HG02642 (cell line): ENCODE measurements around the gene ACBD6.
"Not testable (repeated sequence)": the region's sequence is repeated elsewhere in the genome, so short reads cannot be mapped to it uniquely, and the experiment has no call there.

Experiments
- ATAC-seq: cut with Tn5 transposase; IDR thresholded peaks from one replicate; pipeline ENCODE4 v1.9.1; 2021; ENCODE audit warnings: mild to moderate bottlenecking; ENCODE audit not compliant: unreplicated experiment, poor library complexity

Gene ACBD6, protein sequence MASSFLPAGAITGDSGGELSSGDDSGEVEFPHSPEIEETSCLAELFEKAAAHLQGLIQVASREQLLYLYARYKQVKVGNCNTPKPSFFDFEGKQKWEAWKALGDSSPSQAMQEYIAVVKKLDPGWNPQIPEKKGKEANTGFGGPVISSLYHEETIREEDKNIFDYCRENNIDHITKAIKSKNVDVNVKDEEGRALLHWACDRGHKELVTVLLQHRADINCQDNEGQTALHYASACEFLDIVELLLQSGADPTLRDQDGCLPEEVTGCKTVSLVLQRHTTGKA

DNA sequence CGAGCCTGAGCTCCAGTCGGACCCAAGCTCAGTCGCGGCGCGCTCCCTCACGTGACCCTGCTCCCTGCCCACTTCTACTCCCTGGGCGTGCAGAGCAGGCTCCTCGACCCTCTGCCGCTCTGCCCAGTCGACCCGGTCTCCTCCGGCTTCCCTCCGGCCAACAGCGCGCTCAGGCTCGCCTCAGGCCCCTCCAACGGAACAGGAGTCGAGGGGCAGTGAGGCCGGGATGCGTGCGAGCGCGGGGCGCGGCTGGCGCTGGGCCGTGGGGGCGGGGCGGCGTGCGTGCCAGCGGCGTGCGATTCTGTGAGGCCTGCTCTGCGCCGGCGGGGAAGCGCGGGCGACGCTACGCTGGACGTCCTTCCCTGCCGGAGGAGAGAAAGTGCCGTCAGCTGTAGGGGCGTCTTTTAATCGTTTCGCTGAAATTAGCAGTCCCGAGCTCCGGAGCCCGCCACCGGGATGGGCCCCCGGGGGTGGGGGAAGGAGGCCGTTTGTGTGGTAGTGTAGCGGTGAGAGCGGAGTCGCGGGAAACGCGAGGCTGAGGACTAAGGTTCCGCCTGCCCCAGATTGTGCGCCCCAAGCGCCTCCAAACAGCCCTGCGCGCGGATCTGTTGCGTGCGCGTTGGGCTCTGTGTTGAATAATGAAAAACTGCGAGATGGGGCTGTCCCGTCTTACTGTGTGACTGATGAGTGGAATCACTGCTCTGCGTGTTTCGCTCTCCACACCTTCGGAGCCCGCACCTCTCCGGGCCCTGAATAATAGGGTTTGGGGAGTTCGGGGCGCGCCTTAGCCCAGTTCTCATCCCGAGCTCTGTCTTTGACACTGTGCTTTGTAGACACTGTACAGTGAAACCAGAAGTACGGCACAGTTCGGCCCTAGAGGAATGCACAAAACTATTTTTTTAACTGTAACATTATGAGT lies at the start of gene ACBD6:
Gene ACBD6 (minus strand): TSS at position 217 of the 919 bp plus-strand sequence. CDS start 311 bp downstream, outside the sequence.
- peak; percentile 89 for ATAC-seq

DNA sequence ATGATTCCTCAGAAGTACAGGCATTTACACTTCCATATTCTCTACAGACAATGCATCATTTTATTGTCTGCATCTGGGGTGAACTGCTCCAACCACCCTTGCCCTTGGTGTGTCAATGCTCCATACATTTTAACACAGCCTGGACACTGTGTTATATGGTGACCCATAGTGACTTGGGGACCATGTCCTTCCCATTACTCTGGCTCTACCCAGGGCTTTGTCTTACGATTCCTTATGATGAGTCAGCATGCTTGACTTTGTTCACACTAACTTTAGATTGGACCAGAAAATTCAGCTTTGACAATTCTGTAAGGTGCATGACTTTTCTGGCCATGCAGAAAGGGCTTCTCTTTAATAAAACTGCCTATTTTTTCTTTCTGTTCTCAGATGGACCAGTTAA lies 49.6 kb upstream of the ACBD6 start:
- ATAC-seq, result no peak

DNA sequence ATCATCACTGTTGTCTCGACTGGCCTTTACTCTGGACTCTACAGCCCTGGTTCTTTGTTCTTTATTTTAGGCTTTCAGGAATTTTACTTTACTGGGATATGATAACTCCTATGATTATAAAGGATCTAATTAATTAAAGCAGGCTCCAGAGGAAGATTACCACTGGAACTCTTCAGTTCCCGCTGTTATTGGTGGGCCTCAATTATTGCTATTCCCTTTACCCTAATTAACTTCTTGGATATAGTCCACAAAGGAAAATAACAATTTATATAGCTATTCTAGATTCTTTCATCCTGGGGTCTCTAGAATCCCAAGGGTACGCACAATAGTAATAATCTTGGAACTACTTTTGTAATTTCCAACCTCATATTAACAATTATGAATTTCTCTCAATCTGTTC lies 47.9 kb upstream of the ACBD6 start:
- no peak for ATAC-seq

DNA sequence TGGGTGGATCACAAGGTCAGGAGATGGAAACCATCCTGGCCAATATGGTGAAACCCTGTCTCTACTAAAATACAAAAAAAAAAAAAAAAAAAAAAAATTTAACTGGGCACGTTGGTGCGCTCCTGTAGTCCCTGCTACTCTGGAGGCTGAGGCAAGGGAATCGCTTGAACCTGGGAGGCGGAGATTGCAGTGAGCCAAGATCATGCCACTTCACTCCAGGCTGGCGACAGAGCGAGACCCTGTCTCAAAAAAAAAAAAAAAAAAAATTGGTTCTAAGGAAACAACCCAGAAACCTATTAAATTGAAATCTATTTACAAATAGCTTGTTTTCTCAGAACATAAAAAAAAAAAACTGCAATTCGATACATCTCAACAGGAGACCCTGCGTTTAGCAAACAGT lies 47.4 kb upstream of the ACBD6 start:
- not testable (repeated sequence) for ATAC-seq

DNA sequence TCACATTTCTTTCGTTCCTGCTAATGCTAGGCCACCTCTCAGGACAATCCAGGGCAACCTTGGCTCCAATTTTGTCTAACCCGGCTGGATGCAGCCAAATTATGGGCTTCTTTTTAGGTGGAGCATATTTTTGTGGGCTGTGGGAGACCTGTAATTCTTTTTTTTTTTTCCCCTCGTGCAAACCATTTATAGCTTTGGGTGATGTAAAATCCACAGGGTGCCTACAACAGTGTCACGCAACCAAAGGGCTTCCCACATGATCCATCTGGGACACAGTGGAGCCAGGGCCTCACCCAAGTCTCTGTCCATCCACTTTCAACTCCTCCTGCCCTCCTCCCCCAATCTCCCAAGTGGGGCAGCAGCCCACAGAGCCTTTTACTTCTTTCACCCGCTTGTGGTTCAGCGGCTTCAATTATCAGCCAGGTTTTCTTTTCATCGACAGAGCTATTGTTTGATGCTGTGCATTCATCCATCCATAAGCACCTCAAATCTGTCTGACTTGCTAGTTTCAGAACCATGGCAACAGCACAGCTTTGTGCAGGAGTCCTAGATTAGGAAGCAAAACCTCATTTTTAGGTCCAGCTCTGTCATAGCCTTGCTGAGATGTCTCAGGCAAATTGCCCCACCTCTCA lies 46.4 kb upstream of the ACBD6 start:
- ATAC-seq, result no peak

DNA sequence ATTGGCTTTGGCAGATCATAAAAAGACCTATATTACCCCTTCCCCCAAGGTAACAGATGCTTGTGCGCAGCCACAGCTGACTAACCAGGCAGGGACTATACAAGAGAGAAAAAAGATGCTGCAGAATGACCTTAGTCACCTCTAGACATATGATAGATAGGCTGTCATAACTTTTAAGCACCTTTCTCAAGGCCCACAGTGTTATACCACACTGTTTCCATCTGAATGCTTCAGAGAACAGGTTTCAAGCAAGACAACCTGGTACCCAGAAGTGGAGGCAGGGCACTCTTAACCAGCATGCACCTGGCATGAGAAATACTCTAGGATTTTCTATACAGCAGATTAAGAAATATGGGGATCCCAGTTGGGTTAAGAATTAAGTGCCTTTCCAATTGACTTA lies 43.6 kb upstream of the ACBD6 start:
- ATAC-seq, result no peak

DNA sequence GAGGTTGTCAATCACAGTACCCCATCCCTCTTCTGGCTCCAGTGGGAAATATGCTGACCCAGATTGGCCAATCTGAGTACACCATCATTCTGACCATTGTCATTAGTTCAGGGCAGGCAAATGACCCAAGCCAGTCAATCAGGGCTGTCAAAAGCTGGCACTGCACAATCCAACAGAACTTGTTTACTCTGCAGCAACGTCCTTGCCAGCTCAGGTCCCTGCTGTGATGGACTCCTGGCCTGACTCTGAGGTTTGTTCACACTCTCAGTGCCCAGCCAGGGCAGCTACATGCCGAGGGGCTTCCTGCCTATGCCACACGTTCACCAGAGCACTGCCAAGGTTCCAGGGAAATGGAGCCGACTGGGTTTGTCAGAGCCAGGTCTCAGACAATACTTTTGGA lies 41.7 kb upstream of the ACBD6 start:
- ATAC-seq, result no peak

DNA sequence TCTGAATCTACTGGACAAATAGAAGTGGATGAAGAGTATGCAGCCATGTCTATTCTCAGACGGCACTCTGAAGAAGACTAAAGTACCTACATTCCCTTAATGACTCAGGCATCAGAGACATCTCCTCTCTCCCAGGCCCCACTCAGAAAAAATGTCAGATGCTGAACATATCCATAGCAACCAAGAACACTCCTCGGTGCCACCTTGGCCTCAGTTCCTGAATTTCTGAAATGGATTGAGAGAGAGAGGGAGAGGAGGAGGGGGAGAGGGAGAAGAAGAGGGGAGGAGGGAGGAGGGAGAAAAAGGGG lies 40.4 kb upstream of the ACBD6 start:
- ATAC-seq, result no peak

DNA sequence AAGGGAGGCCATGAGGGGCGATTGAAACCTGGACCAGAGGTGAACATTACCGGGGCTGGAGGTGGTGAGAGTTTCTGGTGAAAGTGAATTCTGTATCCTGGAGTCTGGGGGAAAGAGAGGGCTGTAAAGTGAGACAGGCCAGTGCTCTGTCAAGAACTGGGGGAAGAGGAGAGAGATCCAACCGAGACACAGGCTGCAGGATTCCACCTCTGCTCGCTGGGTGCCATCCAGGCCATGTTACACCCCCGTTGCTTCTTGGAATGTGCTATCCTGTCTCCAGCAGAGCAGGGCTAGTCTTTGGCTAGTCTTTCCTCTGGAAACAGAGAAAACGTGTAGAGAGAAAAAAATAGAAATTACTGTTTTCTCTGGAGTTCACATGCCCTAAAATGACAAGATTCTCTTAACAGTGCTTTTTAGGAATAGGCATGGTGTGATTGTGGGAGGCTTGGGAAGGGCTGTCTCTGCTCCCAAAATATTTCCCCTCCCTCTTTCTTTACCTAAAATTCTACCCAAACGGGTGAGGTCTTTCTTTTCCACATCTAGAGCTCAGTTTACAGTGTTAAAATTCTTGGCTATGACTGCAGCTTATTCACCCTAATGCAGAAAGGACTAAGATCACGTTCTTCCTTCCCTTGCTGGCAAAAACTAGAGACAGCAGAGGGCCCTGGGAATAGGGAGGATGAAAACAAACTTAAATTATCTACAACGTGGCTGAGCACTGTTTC lies 39.9 kb upstream of the ACBD6 start:
- no peak for ATAC-seq

DNA sequence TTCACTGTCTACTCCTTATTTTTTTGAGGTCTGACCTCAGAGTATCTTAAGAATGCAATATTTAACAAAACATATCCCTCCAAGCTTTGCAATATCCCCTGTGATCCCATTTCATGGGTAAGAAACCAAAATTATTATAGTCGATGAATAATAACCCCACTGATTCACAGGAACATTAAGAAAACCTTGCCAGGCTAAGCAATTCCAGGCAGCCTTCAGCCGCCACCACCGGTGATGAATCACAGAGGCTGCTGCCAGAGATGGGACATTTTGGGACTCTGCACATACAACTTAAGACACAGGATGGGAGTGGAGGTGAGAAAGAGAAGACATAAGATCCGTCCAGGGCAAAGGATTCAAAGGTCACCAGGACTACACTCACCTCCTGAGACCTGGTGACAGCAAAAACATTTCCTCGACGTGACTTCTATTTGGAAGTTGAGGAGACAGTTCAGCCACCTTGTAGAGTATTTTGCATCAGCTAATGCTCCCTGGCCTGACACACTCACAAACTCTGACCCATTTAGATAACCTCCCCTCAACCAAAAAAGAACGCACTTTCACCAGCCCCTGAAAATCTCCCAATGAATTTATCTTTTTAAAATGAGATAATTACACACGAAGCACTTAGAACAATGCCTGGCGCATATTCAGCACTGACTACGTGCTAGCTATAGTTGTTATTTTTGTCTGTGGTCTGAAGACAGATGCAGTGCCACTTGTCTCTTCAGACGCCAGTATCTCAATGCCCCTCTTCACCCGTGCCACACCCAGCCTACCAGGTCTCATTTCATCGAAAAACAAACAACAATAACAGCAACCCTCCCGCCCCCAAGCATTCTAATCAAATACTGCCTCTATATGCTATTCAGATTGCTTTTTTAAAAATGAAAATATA lies 38.6 kb upstream of the ACBD6 start:
- no peak for ATAC-seq

DNA sequence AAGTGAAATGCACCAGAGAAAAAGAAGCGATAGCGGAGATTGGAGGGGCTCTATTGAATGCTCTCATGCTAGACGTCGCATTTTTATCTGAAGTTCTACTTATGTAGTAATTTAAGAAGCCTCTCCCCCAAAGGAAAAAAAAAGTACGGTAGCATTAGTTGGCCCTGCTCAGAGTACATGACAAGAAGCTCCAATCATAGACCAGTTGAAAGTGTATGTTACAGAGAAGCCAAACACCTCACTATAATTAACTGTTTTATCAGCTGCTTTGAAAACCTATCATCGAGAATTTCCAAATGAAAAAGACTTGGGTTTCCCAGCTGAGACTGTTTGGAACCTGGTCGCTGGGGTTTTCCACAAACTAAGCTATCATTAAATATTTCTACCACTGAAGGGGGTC lies 36.8 kb upstream of the ACBD6 start:
- no peak for ATAC-seq

DNA sequence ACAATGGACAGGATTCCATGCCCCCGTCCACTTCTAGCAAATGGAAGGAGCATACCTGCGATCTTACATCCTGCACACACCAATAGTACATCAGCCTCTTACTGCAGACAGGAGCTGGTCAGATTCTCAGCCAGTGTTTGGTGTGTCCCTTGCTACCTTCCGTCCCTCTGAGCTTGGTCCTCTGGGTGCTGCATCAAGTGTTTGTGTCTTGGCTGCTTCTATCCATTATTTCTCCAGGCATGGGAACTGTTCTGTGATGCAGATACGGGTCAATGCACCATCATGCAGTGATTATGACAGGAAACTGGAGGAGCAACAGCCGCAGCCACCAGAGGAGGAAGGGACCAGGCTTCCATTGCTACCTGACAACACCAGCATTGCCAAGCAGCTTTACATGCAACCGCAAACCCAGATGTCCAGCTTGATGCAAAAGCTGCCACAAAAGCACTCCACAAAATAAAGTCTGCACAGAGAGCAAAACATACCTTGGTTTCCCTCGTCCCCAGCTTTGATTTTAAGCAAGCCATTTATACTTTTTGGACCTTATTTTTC lies 34.5 kb upstream of the ACBD6 start:
- no peak for ATAC-seq

DNA sequence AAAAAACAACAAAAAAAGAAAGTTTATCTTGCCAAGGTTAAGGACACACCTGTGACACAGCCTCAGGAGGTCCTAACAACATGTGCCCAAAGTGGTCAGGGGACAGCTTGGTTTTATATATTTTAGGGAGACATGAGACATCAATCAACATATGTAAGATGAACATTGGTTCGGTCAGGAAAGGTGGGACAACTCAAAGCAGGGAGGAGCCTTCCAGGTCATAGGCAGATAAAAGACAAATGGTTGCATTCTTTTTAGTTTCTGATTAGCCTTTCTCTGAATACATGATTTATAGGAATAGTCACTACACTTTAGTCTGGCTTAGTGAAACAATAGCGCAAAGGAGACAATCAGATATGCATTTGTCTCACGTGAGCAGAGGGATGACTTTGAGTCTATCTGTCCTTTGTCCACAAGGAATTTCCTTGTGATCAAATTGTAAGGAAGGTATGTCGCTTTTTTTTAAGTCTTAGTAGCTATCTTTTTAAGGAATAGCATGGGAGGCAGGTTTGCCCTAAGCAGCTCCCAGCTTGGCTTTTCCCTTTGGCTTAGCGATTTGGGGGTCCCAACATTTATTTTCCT lies 33.1 kb upstream of the ACBD6 start:
- no peak for ATAC-seq

DNA sequence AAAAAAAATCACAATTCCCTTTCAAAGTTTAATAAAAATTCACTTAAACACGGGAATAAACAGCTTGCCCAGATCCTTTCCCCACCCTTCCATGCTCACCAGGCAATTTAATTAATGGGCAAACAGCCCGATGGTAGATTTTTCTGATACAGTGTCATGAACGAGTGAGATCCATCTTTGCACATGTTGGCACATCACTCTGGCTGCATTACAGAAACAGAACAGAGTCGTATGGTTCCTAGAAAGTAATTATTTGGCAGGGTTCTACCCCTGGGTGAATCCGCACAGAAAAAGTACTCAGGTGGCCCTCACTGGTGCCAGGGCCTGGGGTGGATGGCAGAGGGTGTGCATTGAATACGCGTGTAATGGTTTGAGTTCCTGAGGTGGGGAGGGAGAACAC lies 31.8 kb upstream of the ACBD6 start:
- ATAC-seq, result no peak

DNA sequence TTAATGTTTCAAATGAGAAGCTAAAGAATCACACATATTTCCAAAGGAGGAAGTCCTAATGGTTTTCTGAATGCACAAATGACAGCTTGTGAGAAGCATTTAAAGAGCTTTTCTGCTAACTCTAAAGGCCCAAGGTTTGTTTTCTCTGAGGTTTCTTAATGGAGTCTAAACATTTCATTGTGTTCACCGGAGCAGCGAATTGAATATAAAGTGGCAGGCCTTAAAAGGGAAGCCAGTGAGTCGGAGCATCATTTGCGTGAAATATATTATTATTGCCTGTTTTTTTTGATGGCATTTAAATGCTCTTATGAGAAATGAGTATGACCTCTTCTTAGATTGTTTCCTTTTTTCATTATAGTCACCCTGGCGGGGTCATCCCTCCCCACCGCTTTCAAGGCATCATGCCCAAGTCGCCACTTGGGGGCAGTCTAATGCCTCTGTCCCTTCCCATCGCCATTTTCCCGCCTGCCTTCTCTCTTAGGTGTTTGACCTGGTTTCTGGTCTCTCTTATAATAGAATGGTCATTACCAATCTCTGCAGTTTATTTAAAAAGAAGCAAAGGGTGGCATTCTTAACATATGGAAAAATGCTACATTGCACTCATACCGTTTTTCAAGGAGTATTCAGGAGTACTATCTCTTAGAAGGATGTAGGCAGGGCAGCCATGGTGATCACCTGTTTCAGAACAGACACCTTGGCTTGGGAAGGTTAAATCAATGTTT lies 31.1 kb upstream of the ACBD6 start:
- no peak for ATAC-seq

DNA sequence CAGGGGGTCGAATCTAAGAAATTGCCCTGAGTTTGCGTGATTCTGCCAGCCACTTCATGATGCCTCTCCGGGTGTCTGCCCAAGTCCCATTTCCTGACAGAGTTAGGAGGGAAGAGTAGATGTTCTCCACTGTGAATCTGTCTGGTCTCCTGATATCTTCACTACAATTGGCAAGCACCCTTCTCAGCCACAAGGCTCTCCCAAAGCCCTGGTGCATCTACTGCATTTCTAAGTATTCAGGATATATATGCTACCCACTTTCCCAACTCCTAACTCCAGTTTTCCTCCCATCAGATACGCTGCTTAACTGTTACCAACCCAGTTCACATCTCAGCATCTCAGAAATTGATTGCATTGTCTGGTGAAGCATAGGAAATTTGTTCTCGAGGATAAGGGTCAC lies 30.5 kb upstream of the ACBD6 start:
- no peak for ATAC-seq

DNA sequence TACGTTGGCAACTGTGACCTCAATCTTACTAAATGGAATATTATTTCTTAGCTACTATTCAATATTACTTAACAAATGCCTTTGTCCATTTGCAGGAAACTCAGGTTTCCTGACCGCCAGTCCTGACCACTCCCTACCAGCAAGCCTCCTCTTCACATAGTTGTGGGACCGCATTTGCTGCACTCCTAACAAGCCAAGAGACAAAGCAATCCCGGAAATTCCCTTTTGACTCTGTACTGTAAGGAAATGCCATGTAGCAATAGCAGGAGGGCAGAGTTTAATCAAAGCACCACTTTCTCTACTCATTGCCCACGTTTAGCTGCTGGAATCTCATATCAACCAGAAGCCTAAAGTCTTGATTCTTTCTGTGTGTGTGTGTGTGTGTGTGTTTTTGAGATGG lies 28.1 kb upstream of the ACBD6 start:
- no peak for ATAC-seq

DNA sequence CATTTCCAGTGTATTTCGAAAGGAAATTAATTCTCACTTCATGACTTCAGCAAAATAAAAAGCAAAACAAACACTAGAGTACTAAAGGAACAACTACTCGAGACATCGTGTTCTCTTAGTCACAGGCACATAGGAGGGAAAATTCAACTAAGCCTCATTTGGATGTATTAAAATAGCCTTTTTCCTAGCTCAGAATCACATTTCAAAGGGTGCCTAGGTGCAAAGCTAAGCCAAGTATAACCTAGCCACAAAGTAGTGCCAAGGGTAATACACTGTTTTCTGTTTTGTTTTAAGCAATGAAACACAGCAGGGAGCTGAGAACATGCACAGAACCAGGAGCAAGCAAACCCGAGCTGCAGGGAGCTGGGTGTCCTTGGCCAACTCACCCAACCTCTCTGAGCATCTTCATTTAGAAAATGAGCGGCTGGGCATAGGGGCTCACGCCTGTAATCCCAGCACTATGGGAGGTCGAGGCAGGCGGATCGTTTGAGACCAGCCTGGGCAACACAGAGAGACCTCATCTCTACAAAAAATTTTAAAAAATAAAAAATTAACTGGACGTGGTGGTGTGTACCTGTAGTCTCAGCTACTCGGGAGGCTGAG lies 26.6 kb upstream of the ACBD6 start:
- ATAC-seq, result no peak
